IPS-18a (cell line): ENCODE measurements around the gene C3orf62.

Experiments used
- H3K27ac ChIP-seq: one replicate; pipeline ENCODE4 v1.5.1; 2013; ENCODE audit warnings: low read length
- H3K27me3 ChIP-seq: one replicate; pipeline ENCODE4 v1.6.1; 2013; ENCODE audit warnings: mild to moderate bottlenecking, low read length; ENCODE audit not compliant: control insufficient read depth, insufficient read depth
- H3K36me3 ChIP-seq: one replicate; pipeline ENCODE4 v1.6.1; 2013; ENCODE audit warnings: low read depth, low read length; ENCODE audit not compliant: control insufficient read depth
- H3K4me1 ChIP-seq: one replicate; pipeline ENCODE4 v1.6.1; 2013; ENCODE audit warnings: low read depth, low read length; ENCODE audit not compliant: control insufficient read depth
- H3K4me3 ChIP-seq: one replicate; pipeline ENCODE4 v1.5.1; 2013; ENCODE audit warnings: low read length
- H3K9ac ChIP-seq: one replicate; pipeline ENCODE4 v1.6.1; 2013; ENCODE audit warnings: mild to moderate bottlenecking, low read length, moderate library complexity
- H3K9me3 ChIP-seq: one replicate; pipeline ENCODE4 v1.6.1; 2013; ENCODE audit warnings: low read depth, low read length; ENCODE audit not compliant: control insufficient read depth

The C3orf62 gene

GRCh38 chr3:49276475-49277382 lies at the start of gene C3orf62:
C3orf62 (minus strand) TSS chr3:49277232; CDS start chr3:49276872, 360 bp downstream.
- Histone ChIP-seq H3K27me3 (no peaks in the 10 kb centered on the region), H3K36me3 (peaks cover 18% of the 10 kb centered on the region), H3K4me1 (no peaks in the 10 kb centered on the region), H3K9ac (no peak within 1 kb of the TSS), H3K4me3 (no peak within 1 kb of the TSS), H3K27ac (no peak within 1 kb of the TSS), H3K9me3 (no peaks in the 10 kb centered on the region)

- no peak overlapping the region for H3K4me3 ChIP-seq
- no peaks in the 10 kb centered on the region for H3K4me1 ChIP-seq
- H3K9ac ChIP-seq, result no peak overlapping the region
- peaks cover 40% of the 10 kb centered on the region for H3K36me3 ChIP-seq
- H3K9me3 ChIP-seq, result no peaks in the 10 kb centered on the region
- H3K27ac ChIP-seq, result no peak overlapping the region
- H3K27me3 ChIP-seq, result no peaks in the 10 kb centered on the region
Observed at GRCh38 chr3:49324768-49325167, 47.7 kb upstream of the C3orf62 start.

- Histone ChIP-seq H3K36me3 (peaks cover 15% of the 10 kb centered on the region), H3K27ac (no peak overlapping the region), H3K27me3 (no peaks in the 10 kb centered on the region), H3K9me3 (no peaks in the 10 kb centered on the region), H3K4me3 (no peak overlapping the region), H3K4me1 (no peaks in the 10 kb centered on the region), H3K9ac (no peak overlapping the region)
Observed at GRCh38 chr3:49316696-49317457, 39.8 kb upstream of the C3orf62 start.

GRCh38 chr3:49313896-49314688 lies 37.1 kb upstream of the C3orf62 start:
- H3K27ac ChIP-seq, result no peak overlapping the region
- H3K4me1 ChIP-seq, result no peaks in the 10 kb centered on the region
- H3K9me3 ChIP-seq, result no peaks in the 10 kb centered on the region
- no peak overlapping the region for H3K4me3 ChIP-seq
- H3K27me3 ChIP-seq, result no peaks in the 10 kb centered on the region
- peaks cover 12% of the 10 kb centered on the region for H3K36me3 ChIP-seq
- H3K9ac ChIP-seq, result no peak overlapping the region

- H3K36me3 ChIP-seq, result peaks cover 6% of the 10 kb centered on the region
Observed at GRCh38 chr3:49311283-49311682, 34.3 kb upstream of the C3orf62 start.

GRCh38 chr3:49310677-49311076 lies 33.6 kb upstream of the C3orf62 start:
- no peaks in the 10 kb centered on the region for H3K4me1 ChIP-seq
- H3K9ac ChIP-seq, result no peak overlapping the region
- H3K4me3 ChIP-seq, result no peak overlapping the region
- peaks cover 8% of the 10 kb centered on the region for H3K36me3 ChIP-seq
- H3K27ac ChIP-seq, result no peak overlapping the region
- H3K27me3 ChIP-seq, result no peaks in the 10 kb centered on the region
- H3K9me3 ChIP-seq, result no peaks in the 10 kb centered on the region

More at GRCh38 chr3:49311283-49311682, 34.3 kb upstream of the C3orf62 start:
- H3K27me3 ChIP-seq, result no peaks in the 10 kb centered on the region
- H3K27ac ChIP-seq, result no peak overlapping the region
- no peaks in the 10 kb centered on the region for H3K4me1 ChIP-seq
- H3K9me3 ChIP-seq, result no peaks in the 10 kb centered on the region
- no peak overlapping the region for H3K9ac ChIP-seq
- H3K4me3 ChIP-seq, result no peak overlapping the region

- no peaks in the 10 kb centered on the region for H3K4me1 ChIP-seq
- no peaks in the 10 kb centered on the region for H3K9me3 ChIP-seq
- no peak overlapping the region for H3K4me3 ChIP-seq
- peaks cover 23% of the 10 kb centered on the region for H3K36me3 ChIP-seq
- no peaks in the 10 kb centered on the region for H3K27me3 ChIP-seq
- H3K9ac ChIP-seq, result no peak overlapping the region
- no peak overlapping the region for H3K27ac ChIP-seq
Observed at GRCh38 chr3:49305608-49306007, 28.6 kb upstream of the C3orf62 start.

GRCh38 chr3:49302613-49303012 lies 25.6 kb upstream of the C3orf62 start:
- Histone ChIP-seq H3K9me3 (no peaks in the 10 kb centered on the region), H3K4me3 (no peak overlapping the region), H3K27me3 (no peaks in the 10 kb centered on the region), H3K36me3 (peaks cover 38% of the 10 kb centered on the region), H3K9ac (no peak overlapping the region), H3K27ac (no peak overlapping the region), H3K4me1 (no peaks in the 10 kb centered on the region)

GRCh38 chr3:49300595-49300994 lies 23.6 kb upstream of the C3orf62 start:
- Histone ChIP-seq H3K4me3 (no peak overlapping the region), H3K27ac (no peak overlapping the region), H3K4me1 (no peaks in the 10 kb centered on the region), H3K9me3 (no peaks in the 10 kb centered on the region), H3K36me3 (peaks cover 45% of the 10 kb centered on the region), H3K27me3 (no peaks in the 10 kb centered on the region), H3K9ac (no peak overlapping the region)

- no peak overlapping the region for H3K27ac ChIP-seq
- no peaks in the 10 kb centered on the region for H3K27me3 ChIP-seq
- H3K9ac ChIP-seq, result no peak overlapping the region
- no peak overlapping the region for H3K4me3 ChIP-seq
- no peaks in the 10 kb centered on the region for H3K9me3 ChIP-seq
- H3K4me1 ChIP-seq, result no peaks in the 10 kb centered on the region
- peaks cover 51% of the 10 kb centered on the region for H3K36me3 ChIP-seq
Observed at GRCh38 chr3:49298511-49298910, 21.5 kb upstream of the C3orf62 start.

GRCh38 chr3:49296781-49297411 lies 19.9 kb upstream of the C3orf62 start:
- Histone ChIP-seq H3K27ac (no peak overlapping the region), H3K36me3 (peaks cover 55% of the 10 kb centered on the region), H3K4me3 (no peak overlapping the region), H3K9ac (no peak overlapping the region), H3K9me3 (no peaks in the 10 kb centered on the region), H3K27me3 (no peaks in the 10 kb centered on the region), H3K4me1 (no peaks in the 10 kb centered on the region)
